ENCODE data around the gene SMG6. TPM values are rescaled to one million over a fixed set of nuclear protein-coding genes. Genes with fewer than 3 reads are reported as not detected.

Gene SMG6
- total and polyA plus RNA-seq, 11 donors, result 12.2 to 38.6 (median 22.1) TPM

GRCh38 chr17:2028234-2028614 is 275.4 kb downstream of the SMG6 start:
- Histone ChIP-seq H3K36me3 (peaks cover 0 to 7% (median 0%) of the 10 kb centered on the region in 9 donors), H3K27me3 (peaks cover 0 to 47% (median 0%) of the 10 kb centered on the region in 9 donors), H3K27ac (no peak overlapping the region), H3K4me3 (no peak overlapping the region), H3K4me1 (peaks cover 10 to 67% (median 39%) of the 10 kb centered on the region in 12 donors), H3K9me3 (no peaks in the 10 kb centered on the region)
- DNase-seq (no peak), ATAC-seq (no peak)
- WGBS, 4 donors, result 79 to 96% (median 87%) methylated on average over 4 to 5 of the region's 5 CpGs
- TF ChIP-seq, protein P1, sequence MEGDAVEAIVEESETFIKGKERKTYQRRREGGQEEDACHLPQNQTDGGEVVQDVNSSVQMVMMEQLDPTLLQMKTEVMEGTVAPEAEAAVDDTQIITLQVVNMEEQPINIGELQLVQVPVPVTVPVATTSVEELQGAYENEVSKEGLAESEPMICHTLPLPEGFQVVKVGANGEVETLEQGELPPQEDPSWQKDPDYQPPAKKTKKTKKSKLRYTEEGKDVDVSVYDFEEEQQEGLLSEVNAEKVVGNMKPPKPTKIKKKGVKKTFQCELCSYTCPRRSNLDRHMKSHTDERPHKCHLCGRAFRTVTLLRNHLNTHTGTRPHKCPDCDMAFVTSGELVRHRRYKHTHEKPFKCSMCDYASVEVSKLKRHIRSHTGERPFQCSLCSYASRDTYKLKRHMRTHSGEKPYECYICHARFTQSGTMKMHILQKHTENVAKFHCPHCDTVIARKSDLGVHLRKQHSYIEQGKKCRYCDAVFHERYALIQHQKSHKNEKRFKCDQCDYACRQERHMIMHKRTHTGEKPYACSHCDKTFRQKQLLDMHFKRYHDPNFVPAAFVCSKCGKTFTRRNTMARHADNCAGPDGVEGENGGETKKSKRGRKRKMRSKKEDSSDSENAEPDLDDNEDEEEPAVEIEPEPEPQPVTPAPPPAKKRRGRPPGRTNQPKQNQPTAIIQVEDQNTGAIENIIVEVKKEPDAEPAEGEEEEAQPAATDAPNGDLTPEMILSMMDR (IDR thresholded peaks at IDR 0.05), result no peak
- TF ChIP-seq POLR2A (IDR thresholded peaks at IDR 0.05), result no peak
- intact Hi-C loops (cut with DNase I), result loop anchor here in 3 of 10 donors (2.0 to 10.0 kb wide), 8 partner anchors 56 to 376 kb away; partner anchors contain the start of gene WDR81 (in 1 of the 3)

DNA sequence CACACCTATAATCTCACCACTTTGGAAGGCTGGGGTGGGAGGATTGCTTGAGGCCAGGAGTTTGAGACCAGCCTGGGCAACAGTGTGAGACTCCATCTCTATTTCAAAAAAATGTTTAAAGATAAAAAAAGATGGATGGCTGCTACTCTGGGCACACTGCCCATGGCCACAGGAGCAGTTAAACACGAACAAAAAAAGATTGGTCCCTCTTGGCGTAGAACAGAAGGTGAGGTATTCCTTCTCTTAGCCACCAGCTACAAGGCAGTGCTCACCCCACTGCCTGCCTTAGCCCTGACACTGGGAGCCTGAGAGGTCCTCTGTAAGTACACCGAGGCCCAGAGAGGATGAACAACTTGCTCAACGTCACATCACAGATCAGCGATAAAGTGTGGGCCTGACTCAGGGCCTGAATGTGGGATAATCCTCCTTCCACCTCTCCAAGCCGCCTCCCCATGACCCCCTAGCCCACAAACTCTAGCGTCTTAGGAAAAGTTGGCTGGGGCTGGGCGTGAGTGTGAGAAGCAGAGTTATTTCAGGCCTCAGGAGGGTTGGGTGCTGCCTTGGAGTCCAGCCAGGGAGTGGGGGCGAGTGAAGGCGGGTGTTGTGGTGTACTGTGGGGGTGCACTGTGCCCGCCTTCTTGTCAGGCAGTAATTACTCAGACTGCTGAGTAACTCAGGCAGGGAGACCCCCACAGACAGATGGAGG is 275.9 kb downstream of the SMG6 start:
- H3K27ac ChIP-seq, result no peak overlapping the region
- TF ChIP-seq, protein P1 (IDR thresholded peaks at IDR 0.05), result no peak
- no peak for TF ChIP-seq POLR2A (IDR thresholded peaks at IDR 0.05)
- H3K9me3 ChIP-seq, result no peaks in the 10 kb centered on the region
- H3K4me3 ChIP-seq, result no peak overlapping the region
- H3K36me3 ChIP-seq, result peaks cover 0 to 4% (median 0%) of the 10 kb centered on the region in 9 donors
- ATAC-seq (no peak), DNase-seq (no peak)
- 53 to 60% (median 54%) methylated on average over 11 of the region's 11 CpGs for WGBS, 4 donors
- H3K27me3 ChIP-seq, result peaks cover 0 to 50% (median 0%) of the 10 kb centered on the region in 9 donors
- H3K4me1 ChIP-seq, result peaks cover 10 to 67% (median 39%) of the 10 kb centered on the region in 12 donors
- intact Hi-C loops (cut with DNase I), result loop anchor here in 4 of 10 donors (2.0 to 10.0 kb wide), 9 partner anchors 55 to 375 kb away; partner anchors contain the start of gene WDR81 (in 1 of the 4)

GRCh38 chr17:2025622-2026309 is 277.8 kb downstream of the SMG6 start:
- peak; percentile 75 to 85 (median 81) for DNase-seq
- peaks cover 0 to 51% (median 0%) of the 10 kb centered on the region in 9 donors for H3K27me3 ChIP-seq
- H3K4me1 ChIP-seq, result peaks cover 5 to 51% (median 30%) of the 10 kb centered on the region in 12 donors

More at GRCh38 chr17:2025622-2026309, 277.8 kb downstream of the SMG6 start:
- H3K36me3 ChIP-seq, result no peaks in the 10 kb centered on the region
- peak overlapping the region; percentile 35 to 85 (median 62) for H3K4me3 ChIP-seq
- peak; percentile 38 to 65 (median 58) for ATAC-seq
- TF ChIP-seq, protein P1 (IDR thresholded peaks at IDR 0.05), result peak; percentile 50 to 84 (median 72)
- no peak for TF ChIP-seq POLR2A (IDR thresholded peaks at IDR 0.05)
- peak overlapping the region in 11 of 12 donors; percentile 39 to 88 (median 64) for H3K27ac ChIP-seq
- no peaks in the 10 kb centered on the region for H3K9me3 ChIP-seq
- WGBS, 4 donors, result 1 to 2% (median 1%) methylated on average over 17 to 55 of the region's 55 CpGs
- intact Hi-C loops (cut with DNase I), result loop anchor here (1.0 to 10.0 kb wide), 12 partner anchors 53 to 373 kb away; partner anchors contain the start of gene WDR81 (in 1 of the 10)

Measured in heart left ventricle (tissue), 16 donors.